Superior temporal gyrus (tissue), 1 donor: Measurements from ENCODE around the gene MDM2.

Source experiments
- DNase-seq: peaks from one replicate; pipeline ENCODE4 v3.0.0-alpha.2; 2016; ENCODE audit errors: extremely low spot score

MDM2 gene

DNA sequence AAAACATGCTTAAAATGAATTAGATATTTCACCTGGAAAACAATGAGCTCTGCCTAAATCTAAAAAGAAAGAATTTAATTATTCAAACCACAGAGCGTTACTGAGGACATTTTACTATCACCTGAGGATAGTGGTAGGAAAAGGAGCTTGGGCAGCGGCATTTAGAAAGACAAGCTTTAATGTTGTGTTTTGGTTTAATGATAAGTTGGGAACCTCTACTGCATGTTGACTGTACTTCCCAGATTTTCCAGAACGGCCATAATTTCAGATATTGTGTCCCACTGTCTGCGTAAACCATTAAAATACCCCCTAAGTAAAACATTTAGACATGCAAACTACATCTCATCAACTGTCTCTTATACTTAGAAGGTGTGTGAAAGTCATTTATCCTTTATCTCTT is 69.6 kb downstream of the MDM2 start:
- no peak for DNase-seq

DNA sequence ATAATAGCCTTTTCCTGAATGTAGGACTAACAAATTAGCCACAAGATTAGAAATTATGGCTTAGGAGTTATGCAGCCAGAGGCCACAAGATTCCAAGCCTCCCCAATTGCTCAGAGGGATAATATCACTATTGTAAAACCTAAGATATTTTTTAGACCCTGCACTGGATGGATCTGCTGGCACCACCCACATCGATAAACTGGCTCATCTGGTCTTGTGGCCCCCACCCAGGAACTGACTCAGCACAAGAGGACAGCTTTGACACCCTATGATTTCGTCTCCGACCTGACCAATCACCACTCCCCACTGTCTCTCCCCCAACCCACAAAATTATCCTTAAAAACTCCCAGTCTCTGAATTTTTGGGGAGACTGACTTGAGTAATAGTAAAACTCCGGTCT is 70.3 kb downstream of the MDM2 start:
- DNase-seq, result no peak

- DNase-seq, result no peak
Measured at GRCh38 chr12:68878846-68879245, 70.9 kb downstream of the MDM2 start.

DNA sequence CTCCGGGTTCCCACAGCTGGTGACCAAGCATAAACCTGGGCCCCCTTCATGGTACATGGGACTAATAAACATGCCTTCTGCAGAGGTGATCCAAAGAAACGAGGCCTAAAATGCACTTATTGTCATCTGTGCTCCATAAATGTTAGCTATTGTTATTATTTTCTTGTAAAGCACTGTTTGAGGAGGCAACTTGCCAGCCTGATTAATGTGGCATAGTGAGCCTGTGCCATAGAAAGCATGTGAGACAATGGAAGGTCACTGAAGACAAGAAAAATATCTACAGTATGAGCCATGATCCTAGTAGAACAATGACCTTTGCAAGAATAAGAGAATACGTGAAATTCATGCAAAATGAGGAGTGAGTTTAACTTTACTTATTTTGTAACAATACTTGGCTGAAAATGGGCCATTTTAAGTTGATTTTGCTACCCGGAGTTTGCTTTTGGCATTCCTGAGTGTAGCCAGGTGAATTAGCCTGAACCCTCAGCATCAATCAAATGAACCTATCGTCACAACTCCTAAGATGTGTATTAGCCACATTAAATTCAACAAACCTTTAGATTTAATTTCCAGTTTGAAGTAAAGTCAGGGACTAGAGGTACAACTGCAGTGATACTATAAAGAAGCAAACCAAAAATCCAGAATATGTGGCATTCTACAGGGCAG is 72.8 kb downstream of the MDM2 start:
- DNase-seq, result peak; percentile 61

DNA sequence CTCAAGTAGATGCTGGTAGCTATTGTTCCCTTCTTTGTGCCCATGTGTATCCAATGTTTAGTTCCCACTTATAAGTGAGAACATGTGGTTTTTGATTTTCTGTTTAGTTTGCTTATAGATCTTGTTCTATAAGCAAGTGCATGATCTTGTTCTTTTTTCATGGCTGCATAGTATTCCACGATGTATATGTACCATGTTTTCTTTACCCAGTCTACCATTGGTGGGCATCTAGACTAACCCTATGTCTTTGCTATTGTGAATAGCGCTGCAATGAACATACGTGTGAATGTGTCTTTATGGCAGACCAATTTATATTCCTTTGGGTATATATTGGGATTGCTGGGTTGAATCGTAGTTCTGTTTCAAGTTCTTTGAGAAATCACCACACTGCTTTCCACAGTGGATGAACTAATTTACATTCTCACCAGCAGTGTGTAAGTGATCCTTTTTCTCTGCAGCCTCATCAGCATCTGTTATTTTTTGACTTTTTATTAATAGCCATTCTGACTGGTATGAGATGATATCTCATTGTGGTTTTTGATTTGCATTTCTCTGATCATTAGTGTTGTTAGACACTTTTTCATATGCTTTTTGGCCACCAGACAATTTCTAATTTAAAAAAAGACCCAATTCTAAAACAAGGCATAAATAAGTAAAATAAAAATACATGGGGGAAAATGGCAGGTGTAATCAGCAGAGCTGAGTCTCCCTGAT is 74.4 kb downstream of the MDM2 start:
- DNase-seq, result no peak

- DNase-seq, result no peak
Measured at GRCh38 chr12:68883151-68883550, 75.2 kb downstream of the MDM2 start.

- no peak for DNase-seq
Measured at GRCh38 chr12:68884251-68884650, 76.3 kb downstream of the MDM2 start.

- DNase-seq, result no peak
Measured at GRCh38 chr12:68885381-68885780, 77.4 kb downstream of the MDM2 start.

GRCh38 chr12:68886636-68887572 is 78.9 kb downstream of the MDM2 start:
- DNase-seq, result no peak

- DNase-seq, result no peak
Measured at GRCh38 chr12:68887641-68888040, 79.7 kb downstream of the MDM2 start.

DNA sequence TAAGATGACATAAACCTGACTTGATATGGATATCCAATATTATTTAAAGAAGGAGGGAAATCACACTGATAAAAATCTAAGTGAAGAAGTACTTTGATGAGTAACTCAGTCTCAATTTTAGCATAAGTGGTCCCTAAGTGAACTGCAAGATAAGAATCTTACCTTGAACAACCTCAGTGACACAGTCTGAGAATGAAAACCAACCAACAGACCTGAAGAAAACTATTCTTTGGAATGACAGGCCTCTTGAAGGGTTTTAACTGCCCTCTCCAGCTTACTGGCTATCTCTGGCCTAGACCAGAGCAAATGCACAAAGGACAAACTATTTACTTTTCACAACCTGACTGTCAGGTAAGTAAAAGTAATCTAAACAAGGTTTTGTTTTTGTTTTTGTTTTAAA is 80.3 kb downstream of the MDM2 start:
- no peak for DNase-seq

GRCh38 chr12:68890701-68891113 is 82.7 kb downstream of the MDM2 start:
- DNase-seq, result no peak

GRCh38 chr12:68891141-68891540 is 83.2 kb downstream of the MDM2 start:
- no peak for DNase-seq

- DNase-seq, result no peak
Measured at GRCh38 chr12:68893201-68893600, 85.2 kb downstream of the MDM2 start.

DNA sequence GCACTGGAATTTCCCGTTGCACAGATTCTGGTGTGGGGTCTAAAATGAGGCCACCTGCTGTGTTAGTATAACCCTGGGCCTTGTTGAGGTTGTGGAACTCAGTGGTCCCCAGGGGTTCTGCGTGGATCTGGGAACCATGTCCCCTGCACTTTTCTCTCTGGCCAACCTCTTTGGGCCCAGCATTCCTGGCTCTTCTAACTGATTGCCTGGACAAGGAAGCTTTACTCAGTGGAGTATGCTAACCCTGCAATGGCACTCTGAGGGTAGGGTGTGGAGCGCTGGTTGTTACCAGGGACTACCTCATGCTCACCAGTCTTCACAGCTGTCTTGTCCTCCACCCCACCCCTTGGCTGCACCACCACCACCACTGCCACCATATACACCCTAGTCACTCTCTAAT is 85.8 kb downstream of the MDM2 start:
- DNase-seq, result no peak

DNA sequence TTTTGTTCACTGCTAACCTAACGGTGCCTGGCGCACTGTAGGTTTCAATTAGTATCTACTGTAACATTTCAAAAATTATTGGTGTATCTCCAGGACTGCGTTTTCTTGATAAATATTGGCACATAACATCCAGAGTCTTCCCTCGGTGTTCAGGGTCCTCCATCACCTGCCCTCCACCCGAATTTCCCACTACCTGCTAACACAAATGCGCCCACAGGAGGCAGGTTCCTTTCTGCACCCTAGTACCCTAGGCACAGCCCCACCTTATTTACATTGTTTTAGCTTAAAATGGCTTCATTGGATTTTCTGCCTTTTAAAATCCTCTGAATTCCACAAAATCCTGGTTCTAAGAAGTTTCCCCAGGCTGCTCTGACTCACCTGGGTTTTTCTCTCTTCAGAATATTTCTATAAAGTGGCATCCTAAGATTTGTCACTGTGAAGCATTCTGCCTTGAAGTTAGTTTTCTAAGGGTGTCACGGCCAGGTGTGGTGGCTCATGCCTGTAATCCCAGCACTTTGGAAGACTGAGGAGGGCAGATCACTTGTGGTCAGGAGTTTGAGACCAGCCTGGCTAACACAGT is 86.4 kb downstream of the MDM2 start:
- DNase-seq, result no peak

- no peak for DNase-seq
Measured at GRCh38 chr12:68896881-68897540, 89.0 kb downstream of the MDM2 start.

DNA sequence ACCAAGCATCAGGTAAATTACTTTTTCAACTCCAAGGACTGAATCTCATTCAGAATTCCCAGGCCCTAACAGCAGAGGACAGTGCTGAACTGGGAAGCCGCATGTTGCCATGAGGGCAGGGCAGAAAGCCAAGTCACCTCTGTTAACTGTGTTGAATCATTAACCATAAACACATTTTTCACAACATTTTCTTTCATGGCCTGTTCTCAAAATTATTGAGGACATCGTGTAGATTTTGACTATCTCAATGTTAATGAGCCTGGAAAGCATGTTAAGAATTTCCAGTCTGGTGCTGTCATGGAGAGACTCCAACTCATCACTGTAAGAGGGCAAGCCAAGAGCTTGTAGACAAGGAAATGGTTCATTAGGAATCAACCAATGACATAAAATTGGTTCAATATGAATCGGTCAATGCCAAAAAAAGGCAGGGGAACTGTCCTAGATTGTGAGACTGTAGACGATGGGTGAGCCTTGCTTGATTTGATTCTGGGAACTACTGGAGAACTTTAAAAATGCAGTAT is 91.3 kb downstream of the MDM2 start:
- no peak for DNase-seq

GRCh38 chr12:68900241-68900640 is 92.3 kb downstream of the MDM2 start:
- DNase-seq, result no peak
